Activated CD4-positive, alpha-beta T cell treated with anti-CD3 and anti-CD28 coated beads for 4 hours (primary cell): ENCODE data around the gene CDK5RAP1.

Experiments used
- DNase-seq, 2 donors: peaks; one replicate each; pipeline ENCODE4 v3.0.0-alpha.2; 2020

CDK5RAP1 gene

GRCh38 chr20:33377366-33377765, 24.0 kb downstream of the CDK5RAP1 start:
- no peak for DNase-seq

GRCh38 chr20:33373735-33374605, 27.3 kb downstream of the CDK5RAP1 start:
- no peak for DNase-seq

- DNase-seq = no peak
Measured at GRCh38 chr20:33372993-33373441, 28.3 kb downstream of the CDK5RAP1 start.

GRCh38 chr20:33370291-33370690, 31.0 kb downstream of the CDK5RAP1 start:
- peak; percentile 56 to 65 for DNase-seq

GRCh38 chr20:33362898-33363297, 38.4 kb downstream of the CDK5RAP1 start:
- DNase-seq = no peak

- no peak for DNase-seq
Measured at GRCh38 chr20:33359399-33360261, 41.7 kb downstream of the CDK5RAP1 start.

- no peak for DNase-seq
Measured at GRCh38 chr20:33353013-33353402, 48.3 kb downstream of the CDK5RAP1 start.

GRCh38 chr20:33352258-33353012, 48.9 kb downstream of the CDK5RAP1 start:
- no peak for DNase-seq

GRCh38 chr20:33351696-33352095, 49.6 kb downstream of the CDK5RAP1 start:
- DNase-seq = no peak

- DNase-seq = no peak
Measured at GRCh38 chr20:33349493-33349892, 51.8 kb downstream of the CDK5RAP1 start.

- no peak for DNase-seq
Measured at GRCh38 chr20:33348136-33348937, 53.0 kb downstream of the CDK5RAP1 start.

- no peak for DNase-seq
Measured at GRCh38 chr20:33345342-33345741, 56.0 kb downstream of the CDK5RAP1 start.

- DNase-seq = no peak
Measured at GRCh38 chr20:33343521-33343920, 57.8 kb downstream of the CDK5RAP1 start.

- DNase-seq = no peak
Measured at GRCh38 chr20:33339515-33340058, 61.7 kb downstream of the CDK5RAP1 start.

- no peak for DNase-seq
Measured at GRCh38 chr20:33338467-33339258, 62.7 kb downstream of the CDK5RAP1 start.

GRCh38 chr20:33337531-33338165, 63.7 kb downstream of the CDK5RAP1 start:
- DNase-seq = no peak

GRCh38 chr20:33337119-33337518, 64.2 kb downstream of the CDK5RAP1 start:
- no peak for DNase-seq

GRCh38 chr20:33336375-33336774, 64.9 kb downstream of the CDK5RAP1 start:
- no peak for DNase-seq

- DNase-seq = no peak
Measured at GRCh38 chr20:33334111-33334510, 67.2 kb downstream of the CDK5RAP1 start.

GRCh38 chr20:33333616-33334015, 67.7 kb downstream of the CDK5RAP1 start:
- no peak for DNase-seq
